ENCODE results near the gene SH3BGRL2.
"Not testable (repeated sequence)": the region's sequence is repeated elsewhere in the genome, so short reads cannot be mapped to it uniquely, and the experiment has no call there.

Gene SH3BGRL2

DNA sequence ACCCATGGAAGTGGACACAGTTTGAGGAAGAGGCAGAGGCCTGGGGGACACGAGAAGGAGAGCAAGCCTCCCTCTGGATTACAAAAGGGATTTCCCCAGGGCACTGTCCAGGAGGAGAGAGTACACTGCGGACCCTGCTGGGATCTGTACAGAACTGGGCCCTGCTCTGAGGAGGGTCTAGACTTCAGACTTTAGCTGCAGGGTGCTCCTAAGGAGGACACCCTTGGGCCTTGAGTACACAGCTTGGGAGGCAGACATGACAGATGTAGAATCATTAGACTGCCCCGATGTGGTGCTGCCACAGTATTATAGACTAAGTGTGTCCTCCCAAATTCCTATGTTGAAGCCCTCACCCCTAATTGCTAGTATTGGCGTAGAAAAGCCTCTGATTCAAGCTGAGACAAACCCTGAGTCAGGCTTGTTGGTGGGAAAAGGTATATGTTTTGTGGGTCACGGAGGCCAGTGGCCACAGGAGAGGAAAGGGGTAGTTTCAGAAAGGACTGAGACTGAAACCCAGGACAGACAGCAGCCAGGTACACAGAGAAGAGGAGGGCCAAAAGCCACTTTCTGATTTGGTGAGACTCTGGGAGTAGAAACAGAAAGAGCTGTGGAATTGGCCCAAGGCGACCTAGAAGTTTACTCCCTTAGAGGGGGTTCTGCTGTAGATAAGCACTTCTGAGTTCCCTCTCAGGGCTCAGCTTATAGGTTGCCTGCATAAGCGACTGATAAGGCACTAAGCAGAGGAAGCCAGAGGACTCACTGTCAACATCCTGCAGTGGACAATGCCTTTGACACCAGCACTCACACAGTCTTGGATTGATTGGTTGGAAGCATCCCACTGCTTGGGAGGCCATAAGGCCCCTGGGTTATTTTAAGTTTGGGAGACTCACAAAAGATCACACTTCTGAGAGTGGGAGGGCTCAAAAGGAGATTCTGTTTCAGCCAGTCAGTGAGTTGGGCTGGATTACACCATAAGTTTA lies 16.5 kb upstream of the SH3BGRL2 start:
- DNase-seq, result no peak

DNA sequence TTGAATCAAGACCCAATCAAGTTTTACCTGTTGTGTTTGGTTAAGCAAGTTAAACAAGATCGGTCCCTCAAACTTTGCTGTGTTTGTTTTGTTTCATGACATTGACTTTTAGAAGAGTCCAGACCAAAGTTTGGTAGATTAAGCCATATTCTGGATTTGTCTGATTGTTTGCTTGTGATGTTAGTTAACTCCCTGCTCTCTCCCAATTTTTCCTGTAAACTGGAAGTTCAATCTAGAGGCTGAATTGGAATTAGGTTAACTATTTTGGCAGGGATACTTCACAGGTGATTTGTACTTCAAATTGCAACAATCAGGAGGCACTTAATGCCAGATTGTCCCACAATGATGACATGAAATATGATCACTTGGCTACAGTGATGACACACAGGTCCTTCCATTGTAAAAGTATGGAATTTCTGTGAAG lies 13.6 kb upstream of the SH3BGRL2 start:
- DNase-seq, result no peak

DNA sequence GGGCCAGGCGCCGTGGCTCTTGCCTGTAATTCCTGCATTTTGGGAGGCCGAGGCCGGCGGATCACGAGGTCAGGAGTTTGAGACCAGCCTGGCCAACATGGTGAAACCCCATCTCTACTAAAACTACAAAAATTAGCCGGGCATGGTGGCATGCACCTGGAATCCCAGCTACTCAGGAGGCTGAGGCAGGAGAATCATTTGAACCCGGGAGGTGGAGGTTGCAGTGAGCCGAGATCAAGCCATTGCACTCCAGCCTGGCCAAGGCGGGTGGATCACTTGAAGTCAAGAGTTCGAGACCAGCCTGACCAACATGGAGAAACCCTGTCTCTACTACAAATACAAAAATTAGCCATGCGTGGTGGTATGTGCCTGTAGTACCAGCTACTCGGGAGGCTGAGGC lies 12.7 kb upstream of the SH3BGRL2 start:
- not testable (repeated sequence) for DNase-seq

DNA sequence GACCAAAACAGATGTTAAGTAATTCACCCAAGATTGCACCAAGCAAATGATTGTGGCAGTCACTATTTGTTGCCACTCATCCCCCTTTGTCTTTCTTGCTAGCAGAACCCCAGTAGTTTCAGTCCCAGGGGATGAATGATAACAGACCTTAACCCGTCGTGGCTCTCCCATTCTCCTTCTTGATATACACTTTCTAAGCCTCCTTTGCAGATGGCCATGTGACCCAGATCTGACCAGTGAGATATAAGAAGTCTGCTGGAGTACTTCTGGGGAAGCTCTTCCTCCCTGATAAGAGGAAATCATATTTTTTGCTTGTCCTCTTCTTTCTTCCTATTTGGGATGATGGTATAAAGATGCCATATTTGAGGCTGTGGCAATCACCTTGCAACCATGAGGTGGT lies 9.6 kb upstream of the SH3BGRL2 start:
- no peak for DNase-seq

DNA sequence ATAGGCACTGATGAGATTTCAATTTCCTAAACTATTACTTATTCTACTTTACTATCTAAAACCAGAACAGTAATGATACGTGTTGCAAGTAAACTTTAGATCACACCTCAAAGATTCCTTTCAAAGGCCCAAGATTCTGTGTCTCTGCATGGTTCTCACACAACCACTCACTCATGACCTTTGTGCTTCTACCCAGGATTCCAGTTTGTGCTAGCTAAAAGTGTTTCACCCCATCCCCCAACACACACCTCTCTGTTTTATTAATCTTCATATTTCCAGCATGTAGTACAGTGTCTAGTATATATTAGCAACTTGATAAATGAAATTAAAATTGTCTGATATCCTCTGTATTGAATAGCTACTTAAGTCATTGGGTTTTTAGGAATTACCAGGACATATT lies 8.8 kb upstream of the SH3BGRL2 start:
- DNase-seq, result no peak

DNA sequence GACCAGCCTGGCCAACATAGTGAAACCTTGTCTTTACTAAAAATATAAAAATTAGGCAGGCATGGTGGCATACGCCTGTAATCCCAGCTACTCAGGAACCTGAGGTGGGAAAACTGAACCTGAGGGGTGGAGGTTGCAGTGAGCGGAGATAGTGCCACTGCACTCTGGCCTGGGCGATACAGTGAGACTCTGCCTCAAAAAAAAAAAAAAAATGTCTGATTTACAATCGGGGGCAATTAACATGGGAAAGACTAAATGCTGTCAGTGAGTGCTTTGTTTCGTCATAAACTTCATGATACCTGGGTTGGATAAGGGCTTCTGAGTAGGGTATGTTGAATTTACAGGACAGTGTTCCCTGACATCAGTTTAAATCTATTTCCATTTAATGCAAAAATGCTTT lies 8.0 kb upstream of the SH3BGRL2 start:
- DNase-seq, result no peak

DNA sequence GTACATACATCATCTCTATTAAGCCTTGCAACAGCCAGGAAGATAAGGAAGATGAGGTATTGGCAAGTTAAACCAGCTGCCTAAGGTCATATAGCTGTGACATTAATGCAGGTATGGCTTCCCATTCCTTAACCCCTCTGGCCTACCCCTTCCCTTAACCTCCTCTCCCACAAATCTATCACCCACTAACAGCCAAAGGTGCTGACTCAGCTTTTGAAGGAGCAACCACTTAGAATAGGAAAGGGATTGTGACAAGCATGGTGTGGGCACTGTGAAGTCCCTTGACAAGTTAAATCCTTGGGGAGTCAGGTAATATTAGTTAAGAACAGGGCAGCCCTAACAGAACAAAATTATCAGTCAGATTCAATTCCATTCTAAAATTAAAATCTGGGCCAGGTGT lies 5.4 kb upstream of the SH3BGRL2 start:
- no peak for DNase-seq

DNA sequence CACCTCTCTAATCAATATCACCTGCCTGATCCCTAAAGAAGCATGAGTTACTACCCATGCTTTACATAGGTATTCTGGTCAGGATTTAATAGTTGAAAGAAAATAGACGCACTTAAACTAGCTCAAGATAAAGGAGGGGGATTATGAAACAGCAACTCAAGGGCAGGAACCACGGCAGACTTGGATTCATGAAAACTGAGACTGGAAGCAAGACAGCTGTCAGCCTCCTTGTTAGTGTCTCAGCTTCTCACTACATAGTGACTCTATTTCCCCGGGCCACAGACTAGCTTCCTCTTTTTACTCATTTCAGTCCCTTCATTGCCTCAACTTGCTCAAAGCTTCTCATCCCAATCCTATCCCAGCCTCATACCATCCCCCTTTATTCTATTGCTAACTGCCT lies 4.3 kb upstream of the SH3BGRL2 start:
- no peak for DNase-seq

DNA sequence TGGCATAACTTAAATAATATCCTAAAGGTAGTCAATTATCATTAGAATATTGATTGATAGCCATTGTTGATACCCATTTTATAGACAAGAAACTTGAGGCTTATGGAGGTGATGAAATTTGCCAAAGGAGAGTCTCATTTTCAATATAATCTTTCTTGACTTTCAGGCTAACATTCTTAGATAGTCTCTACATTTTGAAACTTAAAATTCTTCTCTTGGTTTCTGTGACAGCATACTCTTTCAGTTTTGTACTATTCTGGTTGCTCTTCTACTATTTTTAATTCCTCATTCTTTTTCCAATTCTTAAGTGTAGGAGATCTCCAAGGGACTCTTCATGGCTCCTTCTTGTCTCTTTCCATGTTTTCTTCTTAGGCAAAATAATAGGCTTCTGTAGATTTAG lies 3.7 kb upstream of the SH3BGRL2 start:
- DNase-seq, result no peak

DNA sequence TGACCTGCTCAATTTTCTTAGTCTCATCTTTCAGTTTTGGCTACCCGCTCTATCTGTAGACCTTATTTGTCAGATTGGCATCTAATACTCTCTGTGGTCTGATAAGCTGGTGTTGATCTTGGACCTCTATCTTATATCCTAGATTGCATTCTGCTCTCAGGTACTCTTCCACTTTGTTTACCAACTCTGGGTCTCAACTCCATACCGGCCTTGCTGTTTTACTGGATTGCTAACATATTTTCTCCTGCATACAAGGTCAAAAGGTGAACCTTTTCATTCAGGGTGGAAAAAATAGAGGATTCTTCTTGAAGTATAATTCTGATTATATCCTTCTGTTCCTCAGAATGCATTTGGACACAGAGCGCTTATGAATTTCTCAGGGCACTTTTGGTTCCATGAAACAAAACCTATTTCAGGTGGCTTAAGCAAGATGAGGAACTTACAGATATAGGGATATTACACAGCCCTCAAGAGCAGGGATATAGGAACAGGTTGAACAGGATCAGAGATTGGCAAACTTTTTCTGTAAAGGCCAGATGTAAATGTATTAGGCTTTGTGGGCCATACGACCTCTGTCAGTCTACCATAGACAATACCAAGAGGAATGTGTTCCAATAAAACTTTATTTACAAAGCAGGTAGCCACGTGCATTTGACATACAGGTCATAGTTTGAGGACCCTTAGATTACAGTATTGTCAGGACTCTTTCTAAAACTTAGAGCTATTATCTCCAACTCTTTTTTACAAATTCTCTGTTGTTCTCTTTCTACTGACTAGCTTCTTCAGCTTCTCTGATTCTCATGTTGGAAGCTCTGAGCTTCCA lies 2.5 kb upstream of the SH3BGRL2 start:
- no peak for DNase-seq

DNA sequence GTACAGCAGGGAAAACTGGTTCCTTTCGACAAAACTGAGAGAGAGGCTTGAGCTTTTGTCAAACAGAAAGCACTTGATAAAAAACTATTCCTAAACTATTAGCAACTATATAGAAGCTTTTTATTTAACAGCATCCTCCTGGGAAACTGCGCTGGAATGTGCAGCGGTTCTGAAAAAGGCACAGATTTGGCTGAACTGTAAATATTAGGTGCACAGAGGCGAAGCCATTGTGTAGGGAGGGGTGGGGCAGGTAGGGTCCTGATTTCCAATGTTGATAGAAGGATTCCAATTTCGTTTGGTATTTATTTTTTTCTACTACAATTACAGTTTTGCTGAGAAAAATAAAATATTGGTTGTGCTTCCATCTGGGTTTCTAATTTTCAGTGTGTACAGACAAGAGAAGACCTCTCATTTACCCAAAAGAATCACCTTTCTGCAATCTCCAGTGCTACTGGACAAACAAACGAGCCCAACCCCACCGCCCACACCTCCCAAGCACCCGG lies 698 bp upstream of the SH3BGRL2 start:
- no peak for DNase-seq

DNA sequence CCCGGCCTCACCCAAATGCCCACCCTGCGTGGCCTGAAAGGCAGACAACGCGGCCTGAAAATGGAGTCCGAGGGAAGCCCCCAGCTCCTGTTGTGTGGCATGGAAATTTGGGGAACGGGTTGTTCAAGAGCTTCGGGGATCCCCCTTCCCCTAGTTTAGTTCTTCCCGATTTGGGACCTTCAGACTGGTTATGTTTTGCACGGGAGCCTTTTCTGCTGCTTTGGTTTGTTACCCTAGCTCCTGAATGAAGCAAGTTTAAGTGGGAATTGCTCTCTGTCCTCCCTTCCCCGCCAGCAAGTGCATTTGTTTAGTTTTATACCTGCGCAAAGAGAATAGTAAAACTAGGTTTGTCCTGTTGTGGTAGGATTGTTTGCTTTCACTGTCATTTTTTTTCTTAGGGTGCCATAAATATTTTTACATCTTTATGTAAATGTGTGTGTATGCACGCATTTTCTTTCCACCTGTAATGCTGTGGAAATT lies 604 bp downstream of the SH3BGRL2 start:
- no peak for DNase-seq

DNA sequence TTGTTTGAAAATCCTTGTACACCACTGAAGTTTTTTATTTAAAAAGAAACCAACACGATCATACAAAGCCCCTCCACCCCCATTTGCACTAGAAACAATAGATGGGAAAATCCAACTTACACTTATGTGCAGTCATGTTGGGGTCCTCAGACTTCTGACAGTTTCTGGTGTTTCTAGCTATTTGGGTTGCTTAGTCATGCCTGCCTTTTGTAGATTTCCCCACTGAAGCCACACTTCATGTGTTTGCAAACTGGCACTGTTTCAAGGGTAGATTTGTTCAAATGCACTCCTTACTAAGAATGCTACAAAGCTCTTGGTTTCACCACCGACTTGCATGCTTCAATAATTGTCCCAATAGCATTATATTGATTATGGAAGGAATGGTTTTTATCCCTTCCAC lies 1.5 kb downstream of the SH3BGRL2 start:
- DNase-seq, result no peak

DNA sequence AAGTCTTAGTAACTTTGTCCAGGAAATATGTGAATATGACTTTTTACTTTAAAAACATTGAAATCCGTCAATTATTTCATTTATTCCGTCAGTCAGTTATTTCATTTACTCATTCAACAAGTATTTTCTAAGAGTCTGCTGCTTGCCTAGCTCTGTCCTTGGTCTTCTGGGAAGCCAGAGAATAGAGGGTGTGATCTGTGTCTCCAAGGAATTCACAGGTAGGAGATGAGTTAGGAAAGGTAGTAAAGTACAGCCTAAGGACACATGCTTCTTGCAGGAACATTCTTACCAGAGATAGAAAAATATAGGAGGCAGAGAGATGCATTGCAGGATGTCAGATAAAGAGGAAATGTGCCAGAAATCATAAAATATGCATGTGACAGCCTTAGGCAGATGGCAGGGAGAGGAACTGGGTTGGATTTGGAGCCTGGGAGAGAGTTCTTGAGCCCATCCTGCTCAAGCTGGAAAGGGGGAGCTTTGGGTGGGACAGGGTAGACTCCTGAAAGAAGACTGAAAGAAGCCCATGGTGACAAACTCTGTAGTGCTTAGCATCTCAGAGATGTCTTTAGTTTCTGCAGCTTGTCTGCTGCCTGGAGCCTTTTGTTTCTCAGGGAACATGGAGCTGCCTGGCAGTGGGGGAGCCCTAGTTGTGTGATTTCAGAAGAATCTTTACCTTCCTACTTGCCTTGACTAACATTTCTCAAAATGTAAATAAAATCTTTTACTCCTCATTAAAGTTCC lies 3.5 kb downstream of the SH3BGRL2 start:
- DNase-seq, result no peak

DNA sequence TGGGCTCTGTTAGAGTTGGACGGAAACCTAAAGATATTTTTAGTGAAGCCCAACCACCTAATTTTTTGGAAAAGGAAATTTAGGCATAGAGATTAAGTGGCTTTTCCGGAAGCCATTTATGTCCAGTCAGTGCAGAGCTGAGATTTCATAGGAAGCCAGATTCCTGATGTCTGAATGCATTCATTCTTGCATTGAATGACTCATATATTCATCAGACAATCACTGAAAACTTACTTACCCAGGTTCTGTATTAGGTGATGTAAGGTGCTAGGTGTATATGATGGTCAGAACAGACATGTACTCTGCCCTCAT lies 4.1 kb downstream of the SH3BGRL2 start:
- no peak for DNase-seq

DNA sequence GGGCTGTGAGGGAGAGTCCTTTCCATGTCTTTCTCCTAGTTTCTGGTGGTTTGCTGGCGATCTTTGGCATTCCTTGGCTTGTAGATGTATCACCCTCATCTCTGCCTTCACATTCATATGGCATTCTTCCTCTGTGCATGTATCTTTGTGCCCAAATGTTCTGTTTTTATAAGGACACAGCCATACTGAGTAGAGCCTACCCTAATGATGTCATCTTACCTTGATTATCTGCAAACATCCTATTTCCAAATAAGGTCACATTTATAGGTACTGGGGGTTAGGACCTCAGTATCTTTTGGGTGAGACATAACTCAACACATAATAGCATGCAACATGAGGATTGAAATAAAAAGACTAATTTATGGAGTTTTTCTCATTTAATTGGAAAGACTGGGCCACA lies 5.5 kb downstream of the SH3BGRL2 start:
- no peak for DNase-seq

DNA sequence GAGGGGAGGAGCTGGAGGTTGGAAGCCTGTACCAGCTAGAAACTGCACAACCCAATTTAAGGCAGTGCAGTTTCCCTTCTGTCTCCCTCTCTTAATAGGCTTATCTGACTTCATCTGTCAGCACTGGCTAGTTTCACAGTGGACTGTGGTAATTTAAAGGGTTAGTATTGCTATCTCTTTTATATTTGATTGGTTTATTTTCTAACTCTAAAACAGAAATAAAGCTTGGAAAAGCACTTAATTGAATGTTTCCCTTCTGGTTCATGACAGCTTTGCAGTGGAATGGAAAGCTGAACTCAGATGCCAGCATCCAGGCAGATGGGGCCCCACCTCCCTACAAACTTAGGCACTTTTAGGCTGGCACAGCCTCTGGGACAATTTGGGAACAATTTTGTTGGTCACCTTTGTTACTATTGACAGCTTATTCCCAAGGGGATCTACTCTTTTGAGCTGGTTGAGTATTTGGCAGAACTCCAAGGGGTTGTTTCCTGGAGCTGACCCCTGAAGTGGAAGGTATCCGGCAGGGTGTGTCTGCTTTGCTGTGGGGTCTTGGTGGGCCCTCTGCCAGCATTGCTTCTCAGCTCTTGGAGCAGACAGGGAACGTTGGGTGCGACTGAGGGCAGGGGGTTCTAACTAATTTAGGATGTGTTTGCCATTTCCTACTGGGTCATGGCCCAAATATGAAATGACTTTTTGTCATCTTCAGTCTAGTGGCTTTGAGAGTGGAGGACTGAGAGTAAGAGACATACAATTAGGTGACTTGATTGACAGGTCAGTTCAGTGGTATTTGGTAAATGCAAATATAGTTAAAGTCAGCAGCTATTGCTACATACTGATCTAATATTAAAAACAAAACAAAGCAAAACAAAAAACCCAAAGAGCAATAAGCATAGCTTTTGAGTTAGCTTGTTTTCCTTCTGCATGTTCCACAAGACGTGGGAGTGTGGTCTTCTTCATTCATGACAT lies 9.3 kb downstream of the SH3BGRL2 start:
- no peak for DNase-seq

DNA sequence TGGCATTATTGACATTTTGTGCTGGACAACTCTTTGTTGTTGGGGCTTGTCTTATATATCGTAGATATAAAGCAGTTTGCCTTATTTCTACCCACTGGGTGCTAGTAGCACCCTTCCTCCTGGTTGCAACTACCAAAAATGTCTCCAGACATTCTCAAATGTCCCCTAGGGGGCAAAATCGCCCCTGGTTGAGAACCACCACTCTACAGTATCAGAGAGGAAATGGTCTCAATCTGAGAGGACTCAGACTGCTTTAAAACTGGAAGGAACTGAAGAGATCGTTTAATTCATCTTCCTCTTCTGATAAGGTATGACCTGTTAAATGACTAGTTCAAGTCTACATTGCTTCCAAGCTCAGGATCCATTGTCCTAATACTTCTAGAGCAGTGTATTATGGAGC lies 14.9 kb downstream of the SH3BGRL2 start:
- DNase-seq, result peak; percentile 27

DNA sequence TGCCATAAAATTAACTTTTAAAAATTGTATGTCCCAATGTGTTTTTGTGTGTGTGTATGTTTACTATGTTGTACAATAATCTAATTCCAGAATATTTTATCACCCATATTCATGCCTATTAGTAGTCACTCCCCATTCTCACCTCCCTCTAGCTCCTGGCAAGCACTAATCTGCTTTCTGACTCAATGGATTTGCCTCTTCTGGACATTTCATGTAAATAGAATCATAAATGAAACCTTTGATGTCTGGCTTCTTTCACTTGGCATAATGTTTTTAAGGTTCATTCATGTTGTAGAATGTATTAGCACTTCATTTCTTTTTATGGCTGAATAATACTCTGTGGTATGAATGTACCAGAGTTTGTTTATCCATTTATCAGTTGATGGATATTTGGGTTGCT lies 15.4 kb downstream of the SH3BGRL2 start:
- no peak for DNase-seq

DNA sequence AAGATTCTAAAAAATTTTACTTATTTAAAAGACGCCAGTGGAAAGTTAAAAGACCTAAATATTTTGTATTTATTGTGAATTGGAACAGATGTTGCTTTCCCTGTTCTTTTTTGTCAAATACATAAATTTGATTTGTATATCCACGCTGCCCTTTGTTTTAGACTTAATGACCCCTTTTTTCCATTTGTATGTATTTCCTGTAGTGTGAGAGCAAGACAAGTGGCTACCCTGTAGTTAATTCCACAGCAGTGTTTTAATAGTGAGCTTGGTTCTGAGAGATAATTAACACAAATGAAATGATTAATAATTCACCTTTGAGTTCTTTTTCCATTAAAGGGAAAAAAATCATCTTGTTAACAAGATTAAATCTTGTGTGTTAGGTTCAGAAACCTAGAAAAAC lies 16.6 kb downstream of the SH3BGRL2 start:
- no peak for DNase-seq

DNA sequence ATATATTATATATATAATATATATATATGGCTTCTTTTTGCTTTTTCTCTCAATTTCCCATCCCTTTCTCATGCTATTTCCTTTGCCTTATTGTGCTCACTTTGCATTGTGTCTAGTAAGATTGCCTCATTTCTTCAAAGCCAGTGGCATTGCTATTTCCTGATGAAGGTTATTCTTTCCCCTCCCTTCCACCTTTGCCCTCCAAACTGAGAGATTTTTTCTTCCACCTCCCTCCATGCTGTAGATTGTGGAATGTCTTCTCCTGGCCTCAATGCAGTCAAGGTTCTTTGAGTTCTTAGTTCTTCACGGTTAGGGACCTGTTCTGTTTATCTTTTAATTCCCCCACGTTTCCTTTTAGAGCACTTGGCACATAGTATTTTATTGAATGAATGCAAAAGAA lies 17.2 kb downstream of the SH3BGRL2 start:
- DNase-seq, result no peak

DNA sequence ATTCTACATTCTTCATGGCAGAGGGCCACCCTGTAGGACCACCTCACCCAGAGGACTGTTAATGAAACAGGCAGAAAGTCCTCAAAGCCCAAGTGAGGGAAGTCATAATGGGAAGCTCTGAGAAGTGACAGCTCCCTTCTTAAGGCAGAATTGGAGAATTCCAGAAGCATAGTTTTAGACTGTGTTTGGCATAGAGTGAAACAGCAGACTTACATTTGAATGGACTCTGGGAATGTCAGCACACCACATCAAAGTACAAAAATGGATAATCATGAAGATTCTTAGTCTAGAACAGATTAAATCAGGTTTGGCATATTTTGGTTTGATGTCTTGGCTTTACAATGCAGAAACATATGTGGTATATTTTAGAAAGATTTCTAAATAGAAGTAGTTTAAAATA lies 17.9 kb downstream of the SH3BGRL2 start:
- DNase-seq, result no peak
